HUES64 (cell line): ENCODE data around the gene GLT1D1.

Source experiments
- H3K27ac ChIP-seq: 2 replicates; pipeline ENCODE4 v1.7.0; 2013; ENCODE audit warnings: low read depth, low read length, inconsistent platforms
- H3K27me3 ChIP-seq: 2 replicates; pipeline ENCODE4 v1.6.1; 2013; ENCODE audit warnings: mild to moderate bottlenecking, low read length; ENCODE audit not compliant: insufficient read depth
- H3K36me3 ChIP-seq: 2 replicates; pipeline ENCODE4 v1.6.1; 2013; ENCODE audit warnings: mild to moderate bottlenecking, low read length; ENCODE audit not compliant: insufficient read depth
- H3K4me1 ChIP-seq: 2 replicates; pipeline ENCODE4 v1.6.1; 2013; ENCODE audit warnings: mild to moderate bottlenecking, low read length, moderate library complexity; ENCODE audit not compliant: insufficient read depth
- H3K4me3 ChIP-seq: 2 replicates; pipeline ENCODE4 v1.5.1; 2013; ENCODE audit warnings: mild to moderate bottlenecking, low read length, moderate library complexity
- H3K9ac ChIP-seq: 2 replicates; pipeline ENCODE4 v1.6.1; 2013; ENCODE audit warnings: mild to moderate bottlenecking, low read depth, low read length
- H3K9me3 ChIP-seq: 2 replicates; pipeline ENCODE4 v1.6.1; 2013; ENCODE audit warnings: low read depth, low read length; ENCODE audit not compliant: insufficient read depth
- WGBS: fragments of 150-250, 120-280 bp; methylation state at CpG from one replicate; pipeline ENCODE4 v1.1.7; 2013; ENCODE audit warnings: missing lambda C conversion rate; 5-methylcytosine and 5-hydroxymethylcytosine counted together

The GLT1D1 gene

GRCh38 chr12:128905003-128905544 is 51.8 kb downstream of the GLT1D1 start:
- WGBS = 95% methylated on average over 13 of the region's 13 CpGs
- H3K36me3 ChIP-seq = no peaks in the 10 kb centered on the region
- no peak overlapping the region for H3K9ac ChIP-seq
- no peaks in the 10 kb centered on the region for H3K4me1 ChIP-seq
- no peak overlapping the region for H3K27ac ChIP-seq
- H3K9me3 ChIP-seq = no peaks in the 10 kb centered on the region
- no peaks in the 10 kb centered on the region for H3K27me3 ChIP-seq
- no peak overlapping the region for H3K4me3 ChIP-seq

DNA sequence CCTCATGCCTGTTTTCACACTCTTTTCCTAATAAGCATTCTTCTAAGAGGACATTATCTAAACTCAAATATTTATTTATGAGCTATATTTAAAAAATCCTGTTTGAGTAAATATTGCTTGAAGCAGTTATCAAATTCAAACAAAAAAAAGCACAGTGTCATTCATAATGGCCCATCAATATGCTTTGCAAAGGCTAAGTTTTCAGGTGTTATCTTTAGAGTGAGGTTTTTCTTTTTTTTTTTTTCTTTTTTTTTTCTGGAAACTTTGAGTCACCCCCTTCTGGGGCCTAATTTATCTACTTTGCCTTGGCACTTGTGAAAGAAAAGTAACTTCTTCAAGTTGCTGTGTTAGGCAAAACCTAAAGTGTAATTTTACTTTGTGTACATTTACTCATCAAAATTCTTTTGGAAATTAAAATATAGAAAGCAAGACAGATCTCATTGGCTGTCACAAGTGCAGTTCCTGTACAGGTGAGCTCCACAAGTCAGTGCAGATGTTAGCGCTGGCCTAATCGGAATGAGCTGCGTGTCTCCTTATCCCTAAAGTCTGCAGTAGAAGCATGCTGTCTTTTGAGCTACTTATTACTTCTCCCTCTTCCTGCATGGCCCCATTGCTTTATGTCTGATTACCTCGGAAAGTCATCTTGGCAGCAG is 53.3 kb downstream of the GLT1D1 start:
- 95% methylated on average over 4 of the region's 4 CpGs for WGBS
- Histone ChIP-seq H3K27me3 (no peaks in the 10 kb centered on the region), H3K27ac (no peak overlapping the region), H3K4me3 (no peak overlapping the region), H3K9ac (no peak overlapping the region), H3K4me1 (no peaks in the 10 kb centered on the region), H3K9me3 (no peaks in the 10 kb centered on the region), H3K36me3 (no peaks in the 10 kb centered on the region)

DNA sequence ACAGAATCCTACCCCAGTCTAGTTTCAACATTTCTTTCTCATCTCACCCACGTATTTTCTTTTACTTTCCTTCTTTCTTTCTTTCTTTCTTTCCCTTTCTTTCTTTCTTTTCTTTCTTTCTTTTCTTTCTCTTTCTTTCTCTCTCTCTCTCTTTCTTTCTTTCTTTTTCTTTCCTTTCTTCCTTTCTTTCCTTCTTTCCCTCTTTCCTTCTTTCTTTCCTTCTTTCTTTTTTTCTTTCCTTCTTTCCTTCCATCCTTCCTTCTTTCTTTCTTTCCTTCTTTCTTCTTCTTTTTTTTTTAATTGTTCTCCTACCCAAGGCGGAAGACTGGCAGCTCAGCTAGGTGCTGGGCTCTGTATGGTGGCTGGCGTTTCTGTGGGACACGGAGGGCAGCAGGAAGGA is 55.0 kb downstream of the GLT1D1 start:
- 91% methylated on average over 4 of the region's 4 CpGs for WGBS
- Histone ChIP-seq H3K4me3 (no peak overlapping the region), H3K4me1 (no peaks in the 10 kb centered on the region), H3K9me3 (no peaks in the 10 kb centered on the region), H3K27me3 (no peaks in the 10 kb centered on the region), H3K9ac (no peak overlapping the region), H3K36me3 (no peaks in the 10 kb centered on the region), H3K27ac (no peak overlapping the region)

DNA sequence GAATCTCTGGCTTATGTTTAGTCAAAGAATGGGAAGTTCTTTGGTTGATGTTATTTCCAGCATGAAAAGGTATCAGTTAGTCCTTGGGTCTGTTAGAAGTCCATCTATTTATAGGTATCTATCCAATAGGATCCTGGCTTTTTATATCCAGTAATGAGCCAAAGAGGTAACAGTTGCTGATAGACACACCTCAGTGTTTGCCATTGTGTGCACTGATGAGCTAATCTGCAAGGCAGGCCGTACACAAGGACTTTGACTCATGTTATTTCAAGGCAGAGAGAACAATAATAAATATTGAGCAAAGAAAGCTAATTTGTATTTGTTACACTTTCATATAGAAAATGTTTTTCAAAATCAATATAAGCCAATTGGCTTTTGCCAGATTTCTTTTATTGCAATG is 56.4 kb downstream of the GLT1D1 start:
- Histone ChIP-seq H3K27ac (no peak overlapping the region), H3K4me3 (no peak overlapping the region), H3K9ac (no peak overlapping the region), H3K4me1 (no peaks in the 10 kb centered on the region), H3K36me3 (no peaks in the 10 kb centered on the region), H3K9me3 (no peaks in the 10 kb centered on the region), H3K27me3 (no peaks in the 10 kb centered on the region)
- WGBS = 80% methylated on average over 1 of the region's 1 CpG

DNA sequence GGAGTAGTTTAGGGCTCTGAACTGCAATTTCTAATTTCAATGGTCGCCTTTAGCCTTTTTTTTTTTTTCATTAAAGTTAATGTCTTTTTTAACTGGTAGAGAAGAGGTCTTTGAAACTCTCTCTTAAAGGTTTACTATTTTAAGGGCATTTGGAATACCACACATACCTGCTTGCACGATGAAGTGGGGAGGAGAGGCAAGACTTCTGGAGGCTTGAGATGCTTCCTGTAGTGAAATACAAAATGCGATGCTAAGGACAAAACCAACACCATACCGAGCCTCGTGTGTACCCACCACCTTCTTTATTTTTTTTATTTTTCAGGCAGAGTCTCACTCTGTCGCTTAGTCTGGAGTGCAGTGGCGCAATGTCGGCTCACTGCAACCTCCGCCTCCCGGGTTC is 57.4 kb downstream of the GLT1D1 start:
- WGBS = 96% methylated on average over 9 of the region's 10 CpGs
- no peaks in the 10 kb centered on the region for H3K27me3 ChIP-seq
- no peak overlapping the region for H3K27ac ChIP-seq
- no peaks in the 10 kb centered on the region for H3K4me1 ChIP-seq
- no peak overlapping the region for H3K4me3 ChIP-seq
- H3K9ac ChIP-seq = no peak overlapping the region
- H3K9me3 ChIP-seq = no peaks in the 10 kb centered on the region
- H3K36me3 ChIP-seq = no peaks in the 10 kb centered on the region

- Histone ChIP-seq H3K4me3 (no peak overlapping the region), H3K9ac (no peak overlapping the region), H3K27ac (no peak overlapping the region), H3K4me1 (no peaks in the 10 kb centered on the region), H3K27me3 (no peaks in the 10 kb centered on the region), H3K36me3 (no peaks in the 10 kb centered on the region), H3K9me3 (no peaks in the 10 kb centered on the region)
- WGBS = 92% methylated on average over 5 of the region's 5 CpGs
Observed at GRCh38 chr12:128911861-128912260, 58.6 kb downstream of the GLT1D1 start.

DNA sequence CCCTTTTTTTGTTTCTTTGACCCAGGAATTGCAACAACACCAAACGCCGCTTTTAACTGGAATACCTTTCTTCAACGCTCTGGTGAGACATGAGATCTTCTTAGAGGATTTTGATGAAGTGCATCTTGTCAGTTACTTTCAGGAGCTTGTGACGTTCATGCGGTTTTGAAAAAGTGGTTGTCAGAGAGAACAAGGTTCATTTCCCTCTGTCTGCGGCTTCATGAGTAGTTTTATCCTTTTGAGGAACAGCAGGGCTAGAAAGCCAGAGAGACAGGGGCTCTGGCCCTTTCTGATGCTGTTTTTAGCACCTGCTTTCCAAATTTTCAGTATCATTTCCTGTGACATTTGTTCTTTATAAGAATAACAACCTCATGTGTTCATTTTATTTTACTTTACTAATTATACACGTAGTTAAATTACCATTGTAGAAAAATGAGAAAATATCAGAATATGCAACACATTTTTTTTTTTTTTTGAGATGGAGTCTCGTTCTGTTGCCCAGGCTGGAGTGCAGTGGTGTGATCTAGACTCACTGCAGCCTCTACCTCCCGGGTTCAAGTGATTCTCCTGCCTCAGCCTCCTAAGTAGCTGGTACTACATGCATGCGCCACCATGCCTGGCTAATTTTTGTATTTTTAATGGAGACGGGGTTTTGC is 61.8 kb downstream of the GLT1D1 start:
- Histone ChIP-seq H3K9ac (no peak overlapping the region), H3K27me3 (no peaks in the 10 kb centered on the region), H3K4me3 (no peak overlapping the region), H3K36me3 (no peaks in the 10 kb centered on the region), H3K4me1 (no peaks in the 10 kb centered on the region), H3K9me3 (no peaks in the 10 kb centered on the region), H3K27ac (no peak overlapping the region)
- 96% methylated on average over 10 of the region's 11 CpGs for WGBS

DNA sequence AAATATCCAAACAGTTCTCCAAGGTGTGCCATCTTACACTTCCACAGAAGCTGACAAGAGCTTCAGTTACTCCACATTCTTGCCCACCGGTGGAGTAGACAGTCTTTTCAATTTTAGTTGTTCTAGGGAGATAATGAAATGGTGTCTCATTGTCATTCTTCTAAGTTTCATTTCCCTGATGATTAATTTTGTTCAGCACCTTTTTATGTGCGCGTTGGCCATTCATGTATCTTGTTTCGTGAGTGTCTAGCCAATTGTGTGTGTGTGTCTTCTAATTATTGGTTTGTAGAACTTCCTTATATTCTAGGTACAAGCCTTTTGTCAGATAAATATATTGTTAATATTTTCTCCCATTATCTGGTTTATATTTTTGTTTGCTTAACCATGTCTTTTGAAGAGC is 63.1 kb downstream of the GLT1D1 start:
- no peaks in the 10 kb centered on the region for H3K27me3 ChIP-seq
- 93% methylated on average over 4 of the region's 4 CpGs for WGBS
- H3K9me3 ChIP-seq = no peaks in the 10 kb centered on the region
- H3K36me3 ChIP-seq = no peaks in the 10 kb centered on the region
- no peaks in the 10 kb centered on the region for H3K4me1 ChIP-seq
- no peak overlapping the region for H3K4me3 ChIP-seq
- H3K27ac ChIP-seq = no peak overlapping the region
- no peak overlapping the region for H3K9ac ChIP-seq

DNA sequence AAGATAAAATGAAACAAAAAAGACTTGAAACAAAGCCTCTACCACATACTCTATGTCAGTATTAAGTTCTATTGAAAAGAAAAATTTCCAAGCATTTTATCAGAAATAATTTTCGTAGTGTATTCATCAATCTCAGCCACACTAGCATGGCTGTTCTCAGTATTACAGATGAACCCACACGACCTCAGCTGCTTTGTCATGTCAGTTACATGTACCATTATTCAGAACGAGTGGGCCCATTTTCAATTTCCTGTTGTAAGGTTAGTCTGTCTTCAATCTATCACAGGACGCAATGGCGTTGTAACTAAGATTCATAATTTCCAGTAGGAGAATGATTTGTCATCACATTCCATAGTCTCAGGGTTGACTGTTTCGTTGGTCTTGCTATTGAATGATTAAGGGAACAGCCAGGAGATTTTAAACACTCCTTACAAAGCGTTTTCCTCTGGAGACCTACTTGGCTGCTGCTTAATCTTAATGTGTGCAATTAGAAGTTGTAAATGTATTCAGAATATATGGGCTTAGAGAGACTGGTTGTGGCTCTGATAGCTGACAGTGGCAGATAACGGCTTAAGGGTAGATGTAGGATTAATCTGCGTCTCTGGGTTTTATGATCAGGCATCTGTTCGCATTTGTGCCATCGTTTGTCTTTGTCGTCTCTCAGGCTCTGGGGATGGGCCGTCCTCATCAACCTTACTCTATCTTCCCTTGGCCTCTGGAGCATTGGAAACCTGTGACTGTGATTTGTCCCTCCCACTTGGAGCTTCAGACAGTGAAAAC is 65.4 kb downstream of the GLT1D1 start:
- Histone ChIP-seq H3K27me3 (no peaks in the 10 kb centered on the region), H3K9ac (no peak overlapping the region), H3K4me1 (no peaks in the 10 kb centered on the region), H3K36me3 (no peaks in the 10 kb centered on the region), H3K27ac (no peak overlapping the region), H3K4me3 (no peak overlapping the region), H3K9me3 (no peaks in the 10 kb centered on the region)
- 94% methylated on average over 13 of the region's 13 CpGs for WGBS

GRCh38 chr12:128920468-128920867 is 67.2 kb downstream of the GLT1D1 start:
- no peak overlapping the region for H3K27ac ChIP-seq
- no peak overlapping the region for H3K9ac ChIP-seq
- WGBS = 92% methylated on average over 8 of the region's 8 CpGs
- H3K27me3 ChIP-seq = no peaks in the 10 kb centered on the region
- no peaks in the 10 kb centered on the region for H3K4me1 ChIP-seq
- no peaks in the 10 kb centered on the region for H3K9me3 ChIP-seq
- no peak overlapping the region for H3K4me3 ChIP-seq
- no peaks in the 10 kb centered on the region for H3K36me3 ChIP-seq

DNA sequence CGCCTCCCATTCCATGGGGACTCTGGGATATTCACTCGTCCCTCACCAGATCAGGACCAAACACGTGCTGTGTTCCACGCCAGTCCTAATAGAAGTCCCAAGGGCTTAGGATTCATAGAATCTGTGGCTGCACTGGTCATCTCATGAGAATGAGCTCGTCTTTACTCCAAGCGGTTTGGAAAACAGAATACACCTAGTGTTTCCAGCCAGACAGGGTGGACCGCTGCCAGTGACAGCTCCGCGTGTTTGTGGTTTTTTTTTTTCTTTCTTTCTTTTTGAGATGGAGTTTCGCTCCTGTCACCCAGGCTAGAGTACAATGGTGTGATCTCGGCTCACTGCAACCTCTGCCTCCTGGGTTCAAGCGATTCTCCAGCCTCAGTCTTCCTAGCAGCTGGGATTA is 75.1 kb downstream of the GLT1D1 start:
- Histone ChIP-seq H3K9me3 (no peaks in the 10 kb centered on the region), H3K4me1 (no peaks in the 10 kb centered on the region), H3K27ac (no peak overlapping the region), H3K9ac (no peak overlapping the region), H3K27me3 (no peaks in the 10 kb centered on the region), H3K36me3 (no peaks in the 10 kb centered on the region), H3K4me3 (no peak overlapping the region)
- WGBS = 90% methylated on average over 12 of the region's 12 CpGs
